Small intestine (tissue), 16 donors: ENCODE measurements around the gene MYPOP. TPM values are rescaled to one million over a fixed set of nuclear protein-coding genes. Genes with fewer than 3 reads are reported as not detected.

Experiments
- DNase-seq, 2 donors: peaks; one replicate each; pipeline versions ENCODE4 v3.0.0 to v3.0.0-alpha.2; 2013
- FAIRE-seq: peaks from 2 replicates; lab custom pipeline; 2012; peaks lifted over from hg19 to GRCh38; lab: Jason Lieb, UNC
- H3K27ac ChIP-seq, 3 donors: one replicate each; pipeline ENCODE4 v1.5.1; 2013; ENCODE audit warnings: low read length in 2 of 3, mild to moderate bottlenecking in 2 of 3, control low read depth in 1 of 3, inconsistent platforms in 1 of 3, low read depth in 1 of 3, moderate library complexity in 1 of 3
- H3K27me3 ChIP-seq, 3 donors: one replicate each; pipeline ENCODE4 v1.6.1; 2013; ENCODE audit warnings: low read length in 3 of 3, inconsistent platforms in 1 of 3; ENCODE audit not compliant: control insufficient read depth in 3 of 3, insufficient read depth in 3 of 3
- H3K36me3 ChIP-seq, 3 donors: one replicate each; pipeline ENCODE4 v1.6.1; 2013; ENCODE audit warnings: low read length in 3 of 3, inconsistent platforms in 1 of 3, low read depth in 1 of 3, mild to moderate bottlenecking in 1 of 3, moderate library complexity in 1 of 3; ENCODE audit not compliant: control insufficient read depth in 3 of 3, insufficient read depth in 2 of 3
- H3K4me1 ChIP-seq, 3 donors: one replicate each; pipeline ENCODE4 v1.6.1; 2013; ENCODE audit warnings: low read length in 2 of 3, inconsistent platforms in 1 of 3, low read depth in 1 of 3, mild to moderate bottlenecking in 1 of 3, moderate library complexity in 1 of 3; ENCODE audit not compliant: control insufficient read depth in 3 of 3, insufficient read depth in 2 of 3
- H3K4me3 ChIP-seq, 3 donors: one replicate each; pipeline ENCODE4 v1.5.1; 2013; ENCODE audit warnings: low read length in 3 of 3, control low read depth in 1 of 3, inconsistent platforms in 1 of 3, low read depth in 1 of 3, mild to moderate bottlenecking in 1 of 3, moderate library complexity in 1 of 3
- H3K9me3 ChIP-seq, 2 donors: one replicate each; pipeline ENCODE4 v1.6.1; 2013; ENCODE audit warnings: low read depth in 1 of 2, low read length in 1 of 2; ENCODE audit not compliant: control insufficient read depth in 2 of 2, insufficient read depth in 1 of 2
- WGBS, 3 donors: extraction: QIAGEN DNeasy Blood & Tissue Kit; methylation state at CpG; one replicate each; pipeline ENCODE4 v1.1.7; 2013; 5-methylcytosine and 5-hydroxymethylcytosine counted together
- long read RNA-seq, 10 donors: transcript quantifications; one replicate each; lab custom pipeline, GENCODE V29; 2026
- polyA plus RNA-seq, 4 donors: library from polyadenylated mRNA; stranded (reverse) in 3 of 4; unstranded in 1 of 4; fragments of 200-250 nt in 3 of 4; fragments of 120-200 nt in 1 of 4; gene quantifications; one replicate each; pipeline versions ENCODE4 v1.2.1 to v1.2.3, GENCODE V29; 2013
- donor health status: healthy with polysubstance abuse.
- donor health status: control.
- donor health status: control.
- donor health status: Bipolar disorder and iron deficiency.
- donor health status: healthy.

The MYPOP gene, protein sequence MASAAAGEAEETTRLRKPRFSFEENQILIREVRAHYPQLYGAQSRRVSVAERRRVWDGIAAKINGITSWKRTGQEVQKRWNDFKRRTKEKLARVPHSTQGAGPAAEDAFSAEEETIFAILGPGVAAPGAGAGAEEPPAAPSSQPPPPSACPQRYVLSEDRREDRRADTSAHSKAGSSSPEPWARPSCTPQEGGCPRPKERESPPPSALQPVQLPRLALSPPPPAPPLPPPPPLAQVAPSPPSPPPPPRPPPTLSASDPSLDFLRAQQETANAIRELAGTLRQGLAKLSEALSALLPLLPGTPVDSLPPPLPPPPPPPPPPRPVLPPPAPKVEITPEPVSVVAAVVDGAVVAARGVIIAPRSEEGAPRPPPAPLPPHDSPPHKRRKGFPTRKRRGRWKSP
- polyA plus RNA-seq, result 10 to 100 TPM in 1 of 4 donors, 1 to 10 TPM in 3; 4.8 to 10.7 (median 8.4) TPM
- long read RNA-seq, donor 1, transcript MYPOP-201 (3 exons, 1,890 nt), result major isoform, 7 of 14 reads
- long read RNA-seq, donor 1, partial matches to known transcripts, result 7 of 14 reads
- long read RNA-seq, donor 1, other reads (novel, unspliced or antisense), result 0 of 14 reads
- long read RNA-seq, donor 2, result 0 reads
- long read RNA-seq, donor 3, transcript MYPOP-201 (3 exons, 1,890 nt), result major isoform, 5 of 11 reads
- long read RNA-seq, donor 3, partial matches to known transcripts, result 6 of 11 reads
- long read RNA-seq, donor 3, other reads (novel, unspliced or antisense), result 0 of 11 reads
- long read RNA-seq, donor 4, result 0 reads
- long read RNA-seq, donor 5, partial matches to known transcripts, result 0 of 1 reads
- long read RNA-seq, donor 5, other reads (novel, unspliced or antisense), result 0 of 1 reads
- long read RNA-seq, donor 6, partial matches to known transcripts, result 0 of 3 reads
- long read RNA-seq, donor 6, other reads (novel, unspliced or antisense), result 0 of 3 reads
- long read RNA-seq, donor 7, partial matches to known transcripts, result 0 of 2 reads
- long read RNA-seq, donor 7, other reads (novel, unspliced or antisense), result 0 of 2 reads
- long read RNA-seq, donor 8, partial matches to known transcripts, result 0 of 1 reads
- long read RNA-seq, donor 8, other reads (novel, unspliced or antisense), result 0 of 1 reads
- long read RNA-seq, donor 9, partial matches to known transcripts, result 0 of 1 reads
- long read RNA-seq, donor 9, other reads (novel, unspliced or antisense), result 0 of 1 reads
- long read RNA-seq, donor 10, partial matches to known transcripts, result 5 of 7 reads
- long read RNA-seq, donor 10, other reads (novel, unspliced or antisense), result 0 of 7 reads

GRCh38 chr19:45901912-45902650 is at the start of gene MYPOP:
Gene MYPOP (minus strand): TSS chr19:45902613. CDS start chr19:45901773, 840 bp downstream.
- peak within 1 kb of the TSS; percentile 73 to 83 (median 77) for H3K4me3 ChIP-seq
- H3K27me3 ChIP-seq, result no peaks in the 10 kb centered on the region
- peaks cover 0 to 8% (median 0%) of the 10 kb centered on the region in 3 donors for H3K4me1 ChIP-seq
- peak within 1 kb of the TSS; percentile 58 to 78 (median 68) for H3K27ac ChIP-seq
- H3K9me3 ChIP-seq, result no peaks in the 10 kb centered on the region
- 0 to 1% (median 0%) methylated on average over 35 to 47 of the region's 47 CpGs for WGBS, 3 donors
- H3K36me3 ChIP-seq, result peaks cover 0 to 27% (median 3%) of the 10 kb centered on the region in 3 donors
- no peak for DNase-seq
- FAIRE-seq, result no peak

GRCh38 chr19:45947926-45948325 is 45.5 kb upstream of the MYPOP start:
- Histone ChIP-seq H3K36me3 (no peaks in the 10 kb centered on the region), H3K9me3 (no peaks in the 10 kb centered on the region), H3K27ac (no peak overlapping the region), H3K27me3 (peaks cover 0 to 6% (median 3%) of the 10 kb centered on the region in 3 donors), H3K4me1 (peaks cover 0 to 4% (median 2%) of the 10 kb centered on the region in 3 donors), H3K4me3 (no peak overlapping the region)
- DNase-seq, result no peak
- 85 to 100% (median 92%) methylated on average over 1 of the region's 1 CpG for WGBS, 3 donors
- FAIRE-seq, result no peak

GRCh38 chr19:45940515-45940805 is 38.0 kb upstream of the MYPOP start:
- H3K4me1 ChIP-seq, result no peaks in the 10 kb centered on the region
- H3K36me3 ChIP-seq, result no peaks in the 10 kb centered on the region
- H3K9me3 ChIP-seq, result no peaks in the 10 kb centered on the region
- H3K4me3 ChIP-seq, result no peak overlapping the region
- no peak for DNase-seq
- no peak for FAIRE-seq
- no peak overlapping the region for H3K27ac ChIP-seq
- WGBS, 3 donors, result 52 to 76% (median 57%) methylated on average over 18 to 32 of the region's 32 CpGs
- H3K27me3 ChIP-seq, result peaks cover 0 to 68% (median 0%) of the 10 kb centered on the region in 3 donors

- Histone ChIP-seq H3K9me3 (no peaks in the 10 kb centered on the region), H3K4me1 (no peaks in the 10 kb centered on the region), H3K36me3 (no peaks in the 10 kb centered on the region), H3K27me3 (peaks cover 0 to 72% (median 3%) of the 10 kb centered on the region in 3 donors), H3K27ac (no peak overlapping the region), H3K4me3 (no peak overlapping the region)
- no peak for FAIRE-seq
- WGBS, 3 donors, result 25 to 39% (median 28%) methylated on average over 40 to 67 of the region's 67 CpGs
- no peak for DNase-seq
Measured at GRCh38 chr19:45939792-45940514, 37.5 kb upstream of the MYPOP start.

DNA sequence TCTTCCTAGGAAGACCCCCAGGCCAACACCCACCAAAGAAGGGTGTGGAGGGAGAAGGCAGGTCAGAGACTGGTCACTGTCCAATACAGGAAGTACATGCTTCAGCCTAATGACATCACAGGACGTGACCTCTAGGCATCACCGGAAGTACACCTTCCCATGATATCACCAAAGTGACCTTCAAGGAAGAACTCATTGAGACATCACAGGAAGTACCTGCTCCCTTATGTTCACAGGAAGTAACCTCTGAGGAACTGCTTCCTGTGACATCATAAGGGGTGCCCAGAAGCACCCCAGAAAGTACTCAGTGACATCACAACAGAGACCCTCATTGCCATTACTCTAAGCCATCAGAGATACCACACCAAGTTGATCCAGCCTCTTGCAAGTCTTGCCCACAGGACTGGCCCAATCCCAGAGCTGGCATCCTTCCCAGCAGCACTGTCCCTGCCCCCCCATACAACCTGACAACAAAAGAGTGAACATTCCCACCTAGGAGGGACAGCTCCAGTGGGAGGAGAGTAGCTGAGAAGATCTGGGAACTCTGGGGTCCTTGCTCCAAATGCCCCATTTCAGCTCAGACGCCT is 36.4 kb upstream of the MYPOP start:
- no peaks in the 10 kb centered on the region for H3K36me3 ChIP-seq
- H3K4me3 ChIP-seq, result no peak overlapping the region
- H3K9me3 ChIP-seq, result no peaks in the 10 kb centered on the region
- no peak for DNase-seq
- H3K4me1 ChIP-seq, result no peaks in the 10 kb centered on the region
- FAIRE-seq, result no peak
- 72 to 83% (median 79%) methylated on average over 3 of the region's 3 CpGs for WGBS, 3 donors
- H3K27ac ChIP-seq, result no peak overlapping the region
- H3K27me3 ChIP-seq, result peaks cover 0 to 75% (median 3%) of the 10 kb centered on the region in 3 donors

- no peaks in the 10 kb centered on the region for H3K9me3 ChIP-seq
- H3K27ac ChIP-seq, result no peak overlapping the region
- H3K4me3 ChIP-seq, result no peak overlapping the region
- DNase-seq (no peak), FAIRE-seq (no peak)
- H3K4me1 ChIP-seq, result no peaks in the 10 kb centered on the region
- no peaks in the 10 kb centered on the region for H3K36me3 ChIP-seq
- peaks cover 0 to 59% (median 3%) of the 10 kb centered on the region in 3 donors for H3K27me3 ChIP-seq
- 58 to 71% (median 67%) methylated on average over 19 of the region's 19 CpGs for WGBS, 3 donors
Measured at GRCh38 chr19:45935267-45935666, 32.9 kb upstream of the MYPOP start.

- peaks cover 0 to 57% (median 3%) of the 10 kb centered on the region in 3 donors for H3K27me3 ChIP-seq
Measured at GRCh38 chr19:45934551-45935230, 32.3 kb upstream of the MYPOP start.

More at GRCh38 chr19:45934551-45935230, 32.3 kb upstream of the MYPOP start:
- FAIRE-seq, result no peak
- 19 to 32% (median 28%) methylated on average over 19 of the region's 19 CpGs for WGBS, 3 donors
- Histone ChIP-seq H3K9me3 (no peaks in the 10 kb centered on the region), H3K36me3 (no peaks in the 10 kb centered on the region), H3K27ac (no peak overlapping the region), H3K4me3 (no peak overlapping the region), H3K4me1 (no peaks in the 10 kb centered on the region)
- DNase-seq, result no peak
